ENCODE results near the gene FRYL. TPM values are rescaled to one million over a fixed set of nuclear protein-coding genes. Genes with fewer than 3 reads are reported as not detected.

FRYL gene
- polyA plus RNA-seq, 1 donor from 2014 or later = 64.0 TPM

DNA sequence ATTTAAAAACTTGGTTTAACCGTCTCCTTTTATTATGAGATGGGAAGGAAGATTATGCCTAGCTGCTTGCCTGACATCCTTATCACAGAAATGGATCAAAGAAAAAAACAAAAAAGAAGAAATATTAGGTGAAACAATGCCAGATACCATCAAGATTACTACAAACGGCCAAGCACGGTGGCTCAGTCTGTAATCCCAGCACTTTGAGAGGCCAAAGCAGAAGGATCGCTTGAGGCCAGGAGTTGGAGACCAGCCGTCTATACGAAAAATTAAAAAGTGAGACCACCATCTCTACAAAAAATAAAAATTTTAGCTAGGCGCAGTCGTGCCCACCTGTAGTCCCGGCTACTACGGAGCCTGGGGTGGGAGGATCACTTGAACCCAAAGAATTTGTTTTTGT is 2.3 kb downstream of the FRYL start:
- H3K27me3 ChIP-seq (ENCODE audit: insufficient read depth, low read depth, low read length) = no peaks in the 10 kb centered on the region
- no peaks in the 10 kb centered on the region for H3K9me3 ChIP-seq (ENCODE audit: low read length)
- no peaks in the 10 kb centered on the region for H3K36me3 ChIP-seq (ENCODE audit: insufficient read depth, low read length)
- no peak for TF ChIP-seq SMC3 (conservative IDR thresholded peaks at IDR 0.05; ENCODE audit: poor library complexity)
- TF ChIP-seq, protein P1, sequence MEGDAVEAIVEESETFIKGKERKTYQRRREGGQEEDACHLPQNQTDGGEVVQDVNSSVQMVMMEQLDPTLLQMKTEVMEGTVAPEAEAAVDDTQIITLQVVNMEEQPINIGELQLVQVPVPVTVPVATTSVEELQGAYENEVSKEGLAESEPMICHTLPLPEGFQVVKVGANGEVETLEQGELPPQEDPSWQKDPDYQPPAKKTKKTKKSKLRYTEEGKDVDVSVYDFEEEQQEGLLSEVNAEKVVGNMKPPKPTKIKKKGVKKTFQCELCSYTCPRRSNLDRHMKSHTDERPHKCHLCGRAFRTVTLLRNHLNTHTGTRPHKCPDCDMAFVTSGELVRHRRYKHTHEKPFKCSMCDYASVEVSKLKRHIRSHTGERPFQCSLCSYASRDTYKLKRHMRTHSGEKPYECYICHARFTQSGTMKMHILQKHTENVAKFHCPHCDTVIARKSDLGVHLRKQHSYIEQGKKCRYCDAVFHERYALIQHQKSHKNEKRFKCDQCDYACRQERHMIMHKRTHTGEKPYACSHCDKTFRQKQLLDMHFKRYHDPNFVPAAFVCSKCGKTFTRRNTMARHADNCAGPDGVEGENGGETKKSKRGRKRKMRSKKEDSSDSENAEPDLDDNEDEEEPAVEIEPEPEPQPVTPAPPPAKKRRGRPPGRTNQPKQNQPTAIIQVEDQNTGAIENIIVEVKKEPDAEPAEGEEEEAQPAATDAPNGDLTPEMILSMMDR (IDR thresholded peaks at IDR 0.05; ENCODE audit: poor library complexity, severe bottlenecking) = no peak
- H3K9me2 ChIP-seq (ENCODE audit: insufficient read depth, low read length) = no peaks in the 10 kb centered on the region
- no peaks in the 10 kb centered on the region for H4K20me1 ChIP-seq (ENCODE audit: insufficient read depth)
- H3K27ac ChIP-seq (ENCODE audit: low read length) = peak overlapping the region; percentile 96
- no peak overlapping the region for H2AFZ ChIP-seq (ENCODE audit: low read depth, low read length)
- peaks cover 5% of the 10 kb centered on the region for H3F3A ChIP-seq (ENCODE audit: insufficient read depth, low read length, poor library complexity, severe bottlenecking)
- peak overlapping the region; percentile 90 for H3K9ac ChIP-seq (ENCODE audit: low read length)
- H3K4me2 ChIP-seq (ENCODE audit: low read length) = peak overlapping the region; percentile 91
- peaks cover 63% of the 10 kb centered on the region for H3K79me2 ChIP-seq (replicated peaks; ENCODE audit: insufficient read depth, low read length)
- peak overlapping the region; percentile 94 for H3K4me3 ChIP-seq (ENCODE audit: low read length)

DNA sequence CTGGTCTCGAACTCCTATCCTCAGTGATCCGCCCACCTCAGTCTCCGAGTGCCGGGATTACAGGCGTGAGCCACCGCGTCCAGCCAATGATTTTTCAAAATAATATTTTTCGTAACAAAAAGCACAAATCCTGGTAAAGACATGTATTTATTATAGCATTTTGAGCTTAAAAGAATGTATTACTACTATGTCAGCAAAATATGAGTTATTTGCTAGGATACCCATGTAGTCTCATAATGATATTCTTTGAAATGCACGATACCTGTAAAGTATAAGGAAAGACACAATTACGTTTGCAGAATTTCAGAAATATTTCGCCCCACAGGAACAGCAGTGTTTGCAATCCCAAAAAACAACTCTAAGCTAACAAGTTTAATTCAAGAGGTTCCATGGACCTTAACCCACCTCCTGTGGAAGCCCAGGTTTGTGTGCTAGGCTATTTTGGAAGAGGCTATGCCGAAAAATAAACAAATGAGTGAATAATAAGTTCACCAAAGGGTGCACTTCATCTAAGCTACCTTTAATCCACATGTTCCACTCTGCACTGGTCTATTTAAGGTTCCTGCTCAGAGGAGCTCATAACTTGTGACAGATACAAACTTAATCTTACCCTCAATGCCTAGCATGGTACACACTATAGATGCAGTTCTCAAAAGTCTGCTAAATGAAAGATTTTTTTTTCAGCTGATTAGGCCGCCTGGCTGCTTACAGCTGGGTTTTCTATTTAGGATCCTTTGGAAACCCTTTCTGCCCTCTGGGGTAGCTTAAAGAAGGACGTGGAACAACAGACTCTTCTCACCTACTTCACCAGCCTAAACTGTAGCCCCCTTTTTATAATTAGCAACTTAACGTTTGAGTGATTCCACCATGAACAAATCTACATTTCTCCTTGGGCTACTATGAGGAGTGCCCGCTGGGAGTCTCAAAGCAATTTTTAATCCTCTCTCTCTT is 5.0 kb downstream of the FRYL start:
- H3K27me3 ChIP-seq (ENCODE audit: insufficient read depth, low read depth, low read length) = no peaks in the 10 kb centered on the region
- no peak overlapping the region for H3K9ac ChIP-seq (ENCODE audit: low read length)
- peaks cover 5% of the 10 kb centered on the region for H3F3A ChIP-seq (ENCODE audit: insufficient read depth, low read length, poor library complexity, severe bottlenecking)
- peaks cover 90% of the 10 kb centered on the region for H3K79me2 ChIP-seq (replicated peaks; ENCODE audit: insufficient read depth, low read length)
- H2AFZ ChIP-seq (ENCODE audit: low read depth, low read length) = no peak overlapping the region
- H3K4me2 ChIP-seq (ENCODE audit: low read length) = no peak overlapping the region
- TF ChIP-seq EP300 (conservative IDR thresholded peaks at IDR 0.05; ENCODE audit: poor library complexity, severe bottlenecking) = no peak
- TF ChIP-seq, protein P1 (IDR thresholded peaks at IDR 0.05; ENCODE audit: poor library complexity, severe bottlenecking) = no peak
- no peak for TF ChIP-seq EZH2 (IDR thresholded peaks at IDR 0.05; ENCODE audit: borderline replicate concordance, insufficient read depth, low read length, poor library complexity, severe bottlenecking)
- TF ChIP-seq RAD21 (conservative IDR thresholded peaks at IDR 0.05) = no peak
- no peak for TF ChIP-seq TAF1 (IDR thresholded peaks at IDR 0.05; ENCODE audit: low read depth)
- H3K9me3 ChIP-seq (ENCODE audit: low read length) = no peaks in the 10 kb centered on the region
- no peaks in the 10 kb centered on the region for H4K20me1 ChIP-seq (ENCODE audit: insufficient read depth)
- H3K4me3 ChIP-seq (ENCODE audit: low read length) = peak overlapping the region; percentile 94
- H3K9me2 ChIP-seq (ENCODE audit: insufficient read depth, low read length) = no peaks in the 10 kb centered on the region
- no peak overlapping the region for H3K27ac ChIP-seq (ENCODE audit: low read length)
- H3K36me3 ChIP-seq (ENCODE audit: insufficient read depth, low read length) = no peaks in the 10 kb centered on the region

DNA sequence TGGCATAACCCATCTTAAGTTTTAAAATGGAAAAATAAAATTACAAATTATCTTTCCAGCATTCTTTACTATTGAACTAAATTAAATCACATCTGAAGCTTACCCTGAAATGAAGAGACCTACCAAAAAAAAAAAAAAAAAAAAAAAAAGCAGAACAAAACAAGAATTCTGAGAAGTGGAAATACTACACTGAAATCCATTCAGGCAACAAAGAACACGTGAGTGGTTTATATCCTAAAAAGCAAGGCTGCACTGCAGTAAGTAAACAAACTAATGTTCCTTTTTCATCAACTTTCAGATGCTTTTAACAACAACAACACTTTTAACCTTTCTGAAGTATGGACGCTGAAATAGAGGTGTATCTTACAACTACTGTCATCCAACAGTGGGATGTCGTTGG is 7.5 kb downstream of the FRYL start:
- H3K9me2 ChIP-seq (ENCODE audit: insufficient read depth, low read length) = no peaks in the 10 kb centered on the region
- no peaks in the 10 kb centered on the region for H3K27me3 ChIP-seq (ENCODE audit: insufficient read depth, low read depth, low read length)
- no peak overlapping the region for H3K9ac ChIP-seq (ENCODE audit: low read length)
- H3K27ac ChIP-seq (ENCODE audit: low read length) = no peak overlapping the region
- H3K79me2 ChIP-seq (replicated peaks; ENCODE audit: insufficient read depth, low read length) = peaks cover 100% of the 10 kb centered on the region
- H2AFZ ChIP-seq (ENCODE audit: low read depth, low read length) = no peak overlapping the region
- TF ChIP-seq POLR2AphosphoS5 (IDR thresholded peaks at IDR 0.05) (no peak), RAD21 (conservative IDR thresholded peaks at IDR 0.05) (no peak), MXI1 (conservative IDR thresholded peaks at IDR 0.05; ENCODE audit: poor library complexity, severe bottlenecking) (no peak)
- TF ChIP-seq, protein P2, sequence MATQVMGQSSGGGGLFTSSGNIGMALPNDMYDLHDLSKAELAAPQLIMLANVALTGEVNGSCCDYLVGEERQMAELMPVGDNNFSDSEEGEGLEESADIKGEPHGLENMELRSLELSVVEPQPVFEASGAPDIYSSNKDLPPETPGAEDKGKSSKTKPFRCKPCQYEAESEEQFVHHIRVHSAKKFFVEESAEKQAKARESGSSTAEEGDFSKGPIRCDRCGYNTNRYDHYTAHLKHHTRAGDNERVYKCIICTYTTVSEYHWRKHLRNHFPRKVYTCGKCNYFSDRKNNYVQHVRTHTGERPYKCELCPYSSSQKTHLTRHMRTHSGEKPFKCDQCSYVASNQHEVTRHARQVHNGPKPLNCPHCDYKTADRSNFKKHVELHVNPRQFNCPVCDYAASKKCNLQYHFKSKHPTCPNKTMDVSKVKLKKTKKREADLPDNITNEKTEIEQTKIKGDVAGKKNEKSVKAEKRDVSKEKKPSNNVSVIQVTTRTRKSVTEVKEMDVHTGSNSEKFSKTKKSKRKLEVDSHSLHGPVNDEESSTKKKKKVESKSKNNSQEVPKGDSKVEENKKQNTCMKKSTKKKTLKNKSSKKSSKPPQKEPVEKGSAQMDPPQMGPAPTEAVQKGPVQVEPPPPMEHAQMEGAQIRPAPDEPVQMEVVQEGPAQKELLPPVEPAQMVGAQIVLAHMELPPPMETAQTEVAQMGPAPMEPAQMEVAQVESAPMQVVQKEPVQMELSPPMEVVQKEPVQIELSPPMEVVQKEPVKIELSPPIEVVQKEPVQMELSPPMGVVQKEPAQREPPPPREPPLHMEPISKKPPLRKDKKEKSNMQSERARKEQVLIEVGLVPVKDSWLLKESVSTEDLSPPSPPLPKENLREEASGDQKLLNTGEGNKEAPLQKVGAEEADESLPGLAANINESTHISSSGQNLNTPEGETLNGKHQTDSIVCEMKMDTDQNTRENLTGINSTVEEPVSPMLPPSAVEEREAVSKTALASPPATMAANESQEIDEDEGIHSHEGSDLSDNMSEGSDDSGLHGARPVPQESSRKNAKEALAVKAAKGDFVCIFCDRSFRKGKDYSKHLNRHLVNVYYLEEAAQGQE (IDR thresholded peaks at IDR 0.05; ENCODE audit: borderline replicate concordance) = no peak
- no peak overlapping the region for H3K4me3 ChIP-seq (ENCODE audit: low read length)
- no peaks in the 10 kb centered on the region for H3K9me3 ChIP-seq (ENCODE audit: low read length)
- H3K36me3 ChIP-seq (ENCODE audit: insufficient read depth, low read length) = no peaks in the 10 kb centered on the region
- peaks cover 5% of the 10 kb centered on the region for H3F3A ChIP-seq (ENCODE audit: insufficient read depth, low read length, poor library complexity, severe bottlenecking)
- H3K4me2 ChIP-seq (ENCODE audit: low read length) = no peak overlapping the region
- H4K20me1 ChIP-seq (ENCODE audit: insufficient read depth) = no peaks in the 10 kb centered on the region
